Amygdala (tissue), 56 donors: ENCODE measurements around the gene TUBB2A.

Experiments
- DNase-seq, 56 donors: peaks; one replicate each; lab custom pipeline; 2025; lab: John Stamatoyannopoulos, UW

The TUBB2A gene

GRCh38 chr6:3131695-3132094 is 25.6 kb downstream of the TUBB2A start:
- no peak for DNase-seq

GRCh38 chr6:3128356-3129108 is 28.8 kb downstream of the TUBB2A start:
- no peak for DNase-seq

- DNase-seq = no peak
These were observed 31.5 kb downstream of the TUBB2A start for GRCh38 chr6:3125815-3126214.

- DNase-seq = no peak
These were observed 32.7 kb downstream of the TUBB2A start for GRCh38 chr6:3124667-3125066.

- DNase-seq = no peak
These were observed 34.5 kb downstream of the TUBB2A start for GRCh38 chr6:3122823-3123182.

- DNase-seq = no peak
These were observed 36.6 kb downstream of the TUBB2A start for GRCh38 chr6:3120765-3121089.

GRCh38 chr6:3119040-3119723 is 38.2 kb downstream of the TUBB2A start:
- DNase-seq = peak in 2 of 56 donors; percentile 43 to 58

- DNase-seq = peak; percentile 77 to 98 (median 95)
These were observed 38.8 kb downstream of the TUBB2A start, which contains the start of gene BPHL for GRCh38 chr6:3118353-3119039. Gene BPHL (plus strand): TSS chr6:3118711. CDS start chr6:3118741, 30 bp downstream.

GRCh38 chr6:3117912-3118352 is 39.4 kb downstream of the TUBB2A start:
- DNase-seq = no peak

- no peak for DNase-seq
These were observed 43.0 kb downstream of the TUBB2A start for GRCh38 chr6:3114377-3114776.

GRCh38 chr6:3109761-3110160 is 47.6 kb downstream of the TUBB2A start:
- DNase-seq = no peak

GRCh38 chr6:3108746-3109414 is 48.5 kb downstream of the TUBB2A start:
- no peak for DNase-seq
